A549 (cell line): ENCODE results near the gene IRAK3. TPM values are rescaled to one million over a fixed set of nuclear protein-coding genes. Genes with fewer than 3 reads are reported as not detected.
A peak's percentile ranks its signal among the peaks of the same experiment; 100 is the strongest.

Experiments used
- BHLHE40 ChIP-seq: IDR thresholded peaks from 2 replicates; pipeline ENCODE4 v1.6.1; 2012; ENCODE audit warnings: low read depth, low read length, inconsistent platforms
- CBX2 ChIP-seq: fragments of 200-600 bp; sonication (generic); IDR thresholded peaks from 2 replicates; pipeline ENCODE4 v1.6.1; 2016; ENCODE audit warnings: low read depth, mild to moderate bottlenecking, borderline replicate concordance
- CBX8 ChIP-seq: fragments of 200-600 bp; sonication (generic); IDR thresholded peaks from 2 replicates; pipeline ENCODE4 v1.6.1; 2016
- CHD2 ChIP-seq: fragments of 150-350 bp; IDR thresholded peaks from 2 replicates; pipeline ENCODE4 v1.6.1; 2014; ENCODE audit warnings: low read length; ENCODE audit not compliant: partially characterized antibody
- CHD4 ChIP-seq: fragments of 200-600 bp; sonication (generic); IDR thresholded peaks from 2 replicates; pipeline ENCODE4 v1.6.1; 2016; ENCODE audit warnings: antibody characterized with exemption, mild to moderate bottlenecking, borderline replicate concordance
- CTCF ChIP-seq: fragments of >200 bp; sonication (Bioruptor Twin); formaldehyde crosslinking; IDR thresholded peaks from 3 replicates; pipeline ENCODE4 v1.5.1; 2016
- E2F6 ChIP-seq: IDR thresholded peaks from 2 replicates; pipeline ENCODE4 v1.6.1; 2012; ENCODE audit warnings: low read depth, borderline replicate concordance
- EHF ChIP-seq: fragments of 250-450 bp; sonication (Bioruptor Pico); IDR thresholded peaks from 2 replicates; pipeline ENCODE4 v1.5.0; 2020; ENCODE audit warnings: mild to moderate bottlenecking
- EP300 ChIP-seq, 2 experiments: fragments of >200 bp; sonication (Bioruptor Twin); formaldehyde crosslinking; IDR thresholded peaks; 2 replicates in 1 of 2; 3 replicates in 1 of 2; pipeline ENCODE4 v1.6.1; 2016 to 2017
- FOSL2 ChIP-seq, 2 experiments: fragments of 450-650 bp in 1 of 2; fragments of >200 bp in 1 of 2; sonication (Bioruptor Twin) in 1 of 2; formaldehyde crosslinking; IDR thresholded peaks; 2 replicates each; pipeline versions ENCODE4 v1.5.0 to v1.6.1; 2016 to 2020; ENCODE audit warnings: mild to moderate bottlenecking in 1 of 2, moderate library complexity in 1 of 2
- FOXS1 ChIP-seq: fragments of 250-450 bp; sonication (Bioruptor Pico); IDR thresholded peaks from 2 replicates; pipeline ENCODE4 v1.5.0; 2020; ENCODE audit warnings: mild to moderate bottlenecking, moderate library complexity
- GATA3 ChIP-seq: IDR thresholded peaks from 2 replicates; pipeline ENCODE4 v1.6.1; 2012; ENCODE audit warnings: borderline replicate concordance
- HOXB13 ChIP-seq: fragments of 250-450 bp; sonication (Bioruptor Pico); IDR thresholded peaks from 2 replicates; pipeline ENCODE4 v1.5.0; 2020; ENCODE audit warnings: low read depth, mild to moderate bottlenecking, moderate library complexity
- HOXB5 ChIP-seq: fragments of 250-450 bp; sonication (Bioruptor Pico); IDR thresholded peaks from 2 replicates; pipeline ENCODE4 v1.5.0; 2020; ENCODE audit warnings: mild to moderate bottlenecking, moderate library complexity
- JUN ChIP-seq, 2 experiments: fragments of >200 bp; sonication (Bioruptor Twin); formaldehyde crosslinking; IDR thresholded peaks; 2 replicates in 1 of 2; 3 replicates in 1 of 2; pipeline ENCODE4 v1.6.1; 2016 to 2017
- JUNB ChIP-seq: fragments of >200 bp; sonication (Bioruptor Twin); formaldehyde crosslinking; IDR thresholded peaks from 2 replicates; pipeline ENCODE4 v1.6.1; 2016
- KDM1A ChIP-seq: fragments of 200-600 bp; sonication (generic); IDR thresholded peaks from 2 replicates; pipeline ENCODE4 v1.6.1; 2016; ENCODE audit warnings: low read depth, mild to moderate bottlenecking
- KDM5A ChIP-seq: fragments of 200-600 bp; sonication (generic); IDR thresholded peaks from 2 replicates; pipeline ENCODE4 v1.6.1; 2016; ENCODE audit warnings: antibody characterized with exemption, mild to moderate bottlenecking
- MAFK ChIP-seq: fragments of 450-650 bp; IDR thresholded peaks from 2 replicates; pipeline ENCODE4 v1.6.1; 2014; ENCODE audit not compliant: partially characterized antibody
- MAX ChIP-seq: IDR thresholded peaks from 2 replicates; pipeline ENCODE4 v1.6.1; 2012
- MYC ChIP-seq: IDR thresholded peaks from 2 replicates; pipeline ENCODE4 v1.6.1; 2012; ENCODE audit warnings: mild to moderate bottlenecking, inconsistent platforms, low read length, improper control_type of control experiment, borderline replicate concordance
- NFE2L2 ChIP-seq: fragments of 150-350 bp; conservative IDR thresholded peaks from 2 replicates; pipeline ENCODE4 v1.6.1; 2014; ENCODE audit warnings: low read length
- NR3C1 ChIP-seq: fragments of >200 bp; sonication (Bioruptor Twin); formaldehyde crosslinking; IDR thresholded peaks from 3 replicates; pipeline ENCODE4 v1.6.1; 2017
- PHF8 ChIP-seq: fragments of 200-600 bp; sonication (generic); IDR thresholded peaks from 2 replicates; pipeline ENCODE4 v1.6.1; 2016; ENCODE audit warnings: low read depth, mild to moderate bottlenecking, antibody characterized with exemption, moderate library complexity, borderline replicate concordance
- POLR2A ChIP-seq: IDR thresholded peaks from 2 replicates; pipeline ENCODE4 v1.6.1; 2012; ENCODE audit warnings: mild to moderate bottlenecking, low read length
- RFX5 ChIP-seq: fragments of 450-650 bp; IDR thresholded peaks from 2 replicates; pipeline ENCODE4 v1.7.1; 2014; ENCODE audit warnings: antibody characterized with exemption, mild to moderate bottlenecking, moderate library complexity
- SMC3 ChIP-seq: fragments of >200 bp; sonication (Bioruptor Twin); formaldehyde crosslinking; IDR thresholded peaks from 3 replicates; pipeline ENCODE4 v1.6.1; 2018; ENCODE audit warnings: inconsistent platforms
- TFCP2L1 ChIP-seq: fragments of 250-450 bp; sonication (Bioruptor Pico); IDR thresholded peaks from 2 replicates; pipeline ENCODE4 v1.5.0; 2021; ENCODE audit warnings: mild to moderate bottlenecking
- TP53 ChIP-seq: fragments of 250-450 bp; sonication (Bioruptor Pico); IDR thresholded peaks from 2 replicates; pipeline ENCODE4 v1.5.0; 2021; ENCODE audit warnings: mild to moderate bottlenecking, moderate library complexity
- ZC3H11A ChIP-seq: fragments of 450-650 bp; IDR thresholded peaks from 2 replicates; pipeline ENCODE4 v1.6.1; 2014; ENCODE audit warnings: antibody characterized with exemption, mild to moderate bottlenecking
- ZFP36 ChIP-seq: fragments of 450-650 bp; IDR thresholded peaks from 2 replicates; pipeline ENCODE4 v1.6.1; 2014; ENCODE audit warnings: borderline replicate concordance; ENCODE audit not compliant: partially characterized antibody
- ZNF302 ChIP-seq: fragments of 250-450 bp; sonication (Bioruptor Pico); IDR thresholded peaks from 2 replicates; pipeline ENCODE4 v1.9.0; 2021; ENCODE audit warnings: inconsistent platforms, mild to moderate bottlenecking, moderate library complexity
- ZSCAN20 ChIP-seq: fragments of 250-450 bp; sonication (Bioruptor Pico); IDR thresholded peaks from 2 replicates; pipeline ENCODE4 v1.8.0; 2022; ENCODE audit warnings: mild to moderate bottlenecking, moderate library complexity
- polyA plus RNA-seq, 4 experiments: library from polyadenylated mRNA; depleted of rRNA in 3 of 4; stranded (reverse); fragments of >200 nt; fragmentation: RNase III in 1 of 4; extraction: RNeasy Plus Mini Kit Qiagen cat#74134 plus additional on column Dnase treatment in 1 of 4; gene quantifications; 2 replicates in 3 of 4; 3 replicates in 1 of 4; pipeline ENCODE4 v1.2.3, GENCODE V29; 2011 to 2017
- TF ChIP-seq, protein P1 (sequence below): fragments of 250-450 bp; sonication (Bioruptor Pico); IDR thresholded peaks from 2 replicates; pipeline ENCODE4 v1.5.0; 2021; ENCODE audit warnings: mild to moderate bottlenecking, moderate library complexity, borderline replicate concordance
- TF ChIP-seq, protein P2 (sequence below): fragments of >200 bp; sonication (Bioruptor Twin); formaldehyde crosslinking; IDR thresholded peaks from 2 replicates; pipeline ENCODE4 v1.6.1; 2016
- TF ChIP-seq, protein P3 (sequence below): IDR thresholded peaks from 2 replicates; pipeline ENCODE4 v1.6.1; 2012
- TF ChIP-seq, protein P4 (sequence below): fragments of >200 bp; sonication (Bioruptor Twin); formaldehyde crosslinking; IDR thresholded peaks from 3 replicates; pipeline ENCODE4 v1.6.1; 2016

Gene IRAK3
- polyA plus RNA-seq, 2 of the 4 experiments (the other 2 are of a cell fraction): 0.06 to 0.25 TPM

DNA sequence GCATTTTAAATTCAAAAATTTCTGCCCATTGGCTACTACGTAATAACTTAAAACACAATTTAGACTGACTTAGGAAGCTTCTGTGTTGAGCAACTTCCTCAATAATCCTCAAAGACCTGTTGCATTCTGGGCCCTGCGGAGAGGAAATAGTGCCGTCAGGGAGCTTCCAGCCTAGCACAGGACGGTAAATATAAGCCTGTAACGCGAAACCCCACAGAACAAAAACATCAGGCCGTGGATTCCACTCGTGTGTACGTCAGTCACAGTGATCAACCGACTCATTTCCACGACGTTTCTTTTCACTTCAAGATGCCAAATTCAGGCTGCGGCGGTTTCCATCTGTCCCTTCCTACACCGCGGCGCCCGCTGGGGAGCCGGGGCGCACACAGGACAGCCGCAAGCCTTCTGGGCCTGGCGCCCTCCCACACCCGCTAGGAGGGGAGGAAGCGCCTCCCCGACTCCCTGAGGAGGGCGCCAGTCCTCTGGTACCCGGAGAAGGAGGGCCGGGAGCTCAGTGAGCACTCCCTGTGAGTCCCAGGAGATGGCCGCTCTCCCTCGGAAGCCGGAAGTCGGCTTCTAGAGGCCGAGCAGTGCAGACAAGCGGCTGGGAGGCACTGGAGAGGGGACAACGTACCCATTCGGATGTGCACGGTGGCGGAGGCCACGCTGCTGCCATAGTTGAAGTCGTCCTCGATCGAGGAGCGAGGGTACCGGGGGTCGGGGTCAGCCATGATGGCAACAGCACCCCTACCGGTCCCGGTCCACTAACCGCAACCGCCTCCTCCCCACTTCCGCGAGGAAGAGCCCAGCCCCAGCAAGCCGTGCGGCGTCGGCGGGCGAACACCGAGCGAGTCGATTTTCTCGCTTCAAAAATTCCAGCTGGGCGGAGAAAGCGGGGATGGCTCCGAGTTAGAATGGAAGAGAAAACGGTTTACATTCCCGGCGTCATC lies 19.5 kb upstream of the IRAK3 start, which contains the start of gene TMBIM4 (continued):
- TF ChIP-seq PHF8 (peak; percentile 92), EP300 (IDR thresholded peaks at IDR 0.05) (no peak), MAFK (no peak), TP53 (CRISPR knock-in tag) (no peak), E2F6 (peak; percentile 57; the same call in 1 of the 2 replicates), CHD4 (no peak), HOXB13 (CRISPR knock-in tag) (peak; percentile 75), FOSL2 (IDR thresholded peaks at IDR 0.05) (no peak), FOSL2 (CRISPR knock-in tag; IDR thresholded peaks at IDR 0.05) (peak; percentile 29; the same call in 1 of the 2 replicates), CBX2 (no peak), NFE2L2 (no peak), JUNB (no peak), HOXB5 (CRISPR knock-in tag) (no peak), JUN (IDR thresholded peaks at IDR 0.05) (peak; percentile 83 to 88), EHF (CRISPR knock-in tag) (0 out of 2 replicates have a peak, but pooled peaks have one; percentile 38), KDM5A (no peak), MYC (peak; percentile 84), RFX5 (no peak), CHD2 (no peak), FOXS1 (CRISPR knock-in tag) (0 out of 2 replicates have a peak, but pooled peaks have one; percentile 22), TFCP2L1 (CRISPR knock-in tag) (0 out of 2 replicates have a peak, but pooled peaks have one; percentile 56), NR3C1 (no peak), POLR2A (peak; percentile 83), SMC3 (no peak; the same call in 1 of the 3 replicates), ZC3H11A (no peak), GATA3 (0 out of 2 replicates have a peak, but pooled peaks have one; percentile 10), ZFP36 (no peak), CTCF (peak; percentile 57), ZSCAN20 (CRISPR knock-in tag) (no peak), KDM1A (no peak), CBX8 (no peak), BHLHE40 (no peak), MAX (peak; percentile 87), ZNF302 (CRISPR knock-in tag) (no peak)
- TF ChIP-seq, protein P1, sequence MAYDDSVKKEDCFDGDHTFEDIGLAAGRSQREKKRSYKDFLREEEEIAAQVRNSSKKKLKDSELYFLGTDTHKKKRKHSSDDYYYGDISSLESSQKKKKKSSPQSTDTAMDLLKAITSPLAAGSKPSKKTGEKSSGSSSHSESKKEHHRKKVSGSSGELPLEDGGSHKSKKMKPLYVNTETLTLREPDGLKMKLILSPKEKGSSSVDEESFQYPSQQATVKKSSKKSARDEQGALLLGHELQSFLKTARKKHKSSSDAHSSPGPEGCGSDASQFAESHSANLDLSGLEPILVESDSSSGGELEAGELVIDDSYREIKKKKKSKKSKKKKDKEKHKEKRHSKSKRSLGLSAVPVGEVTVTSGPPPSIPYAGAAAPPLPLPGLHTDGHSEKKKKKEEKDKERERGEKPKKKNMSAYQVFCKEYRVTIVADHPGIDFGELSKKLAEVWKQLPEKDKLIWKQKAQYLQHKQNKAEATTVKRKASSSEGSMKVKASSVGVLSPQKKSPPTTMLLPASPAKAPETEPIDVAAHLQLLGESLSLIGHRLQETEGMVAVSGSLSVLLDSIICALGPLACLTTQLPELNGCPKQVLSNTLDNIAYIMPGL (CRISPR knock-in tag): peak; percentile 82
- TF ChIP-seq, protein P2, sequence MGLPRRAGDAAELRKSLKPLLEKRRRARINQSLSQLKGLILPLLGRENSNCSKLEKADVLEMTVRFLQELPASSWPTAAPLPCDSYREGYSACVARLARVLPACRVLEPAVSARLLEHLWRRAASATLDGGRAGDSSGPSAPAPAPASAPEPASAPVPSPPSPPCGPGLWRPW: no peak
- TF ChIP-seq, protein P3, sequence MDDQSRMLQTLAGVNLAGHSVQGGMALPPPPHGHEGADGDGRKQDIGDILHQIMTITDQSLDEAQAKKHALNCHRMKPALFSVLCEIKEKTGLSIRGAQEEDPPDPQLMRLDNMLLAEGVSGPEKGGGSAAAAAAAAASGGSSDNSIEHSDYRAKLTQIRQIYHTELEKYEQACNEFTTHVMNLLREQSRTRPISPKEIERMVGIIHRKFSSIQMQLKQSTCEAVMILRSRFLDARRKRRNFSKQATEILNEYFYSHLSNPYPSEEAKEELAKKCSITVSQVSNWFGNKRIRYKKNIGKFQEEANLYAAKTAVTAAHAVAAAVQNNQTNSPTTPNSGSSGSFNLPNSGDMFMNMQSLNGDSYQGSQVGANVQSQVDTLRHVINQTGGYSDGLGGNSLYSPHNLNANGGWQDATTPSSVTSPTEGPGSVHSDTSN: peak; percentile 11; the same call in 1 of the 2 replicates
- TF ChIP-seq, protein P4, sequence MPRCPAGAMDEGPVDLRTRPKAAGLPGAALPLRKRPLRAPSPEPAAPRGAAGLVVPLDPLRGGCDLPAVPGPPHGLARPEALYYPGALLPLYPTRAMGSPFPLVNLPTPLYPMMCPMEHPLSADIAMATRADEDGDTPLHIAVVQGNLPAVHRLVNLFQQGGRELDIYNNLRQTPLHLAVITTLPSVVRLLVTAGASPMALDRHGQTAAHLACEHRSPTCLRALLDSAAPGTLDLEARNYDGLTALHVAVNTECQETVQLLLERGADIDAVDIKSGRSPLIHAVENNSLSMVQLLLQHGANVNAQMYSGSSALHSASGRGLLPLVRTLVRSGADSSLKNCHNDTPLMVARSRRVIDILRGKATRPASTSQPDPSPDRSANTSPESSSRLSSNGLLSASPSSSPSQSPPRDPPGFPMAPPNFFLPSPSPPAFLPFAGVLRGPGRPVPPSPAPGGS: peak; percentile 85
